H1 (cell line): Measurements from ENCODE around the gene PSMD6. TPM values are rescaled to one million over a fixed set of nuclear protein-coding genes. Genes with fewer than 3 reads are reported as not detected.

Source experiments
- CTCF ChIA-PET: fragments of 300-600 bp; sonication (Branson Sonifier 250); formaldehyde crosslinking; loops from one replicate; lab custom pipeline; 2021; ENCODE audit not compliant: partially characterized antibody; lab: Charles Lee
- POLR2A ChIA-PET: fragments of 300-600 bp; sonication (Branson Sonifier 250); formaldehyde crosslinking; loops from one replicate; lab custom pipeline; 2021; ENCODE audit warnings: inconsistent platforms; ENCODE audit not compliant: partially characterized antibody; lab: Charles Lee
- DNase-seq, 2 experiments: peaks; one replicate each; pipeline versions ENCODE4 v3.0.0 to v3.0.0-alpha.2; 2010 to 2022; ENCODE audit warnings: low spot score in 2 of 2, low read depth in 1 of 2, mixed read lengths in 1 of 2
- FAIRE-seq: peaks from 2 replicates; lab custom pipeline; 2011; peaks lifted over from hg19 to GRCh38; lab: Jason Lieb, UNC
- H2AFZ ChIP-seq: 2 replicates; pipeline ENCODE4 v1.8.1; 2012; ENCODE audit warnings: low read length, inconsistent platforms
- H2AK5ac ChIP-seq: 2 replicates; pipeline ENCODE4 v1.6.1; 2013; ENCODE audit warnings: low read depth, low read length
- H2BK120ac ChIP-seq: replicated peaks from 2 replicates; pipeline ENCODE3; 2013; ENCODE audit warnings: low read depth, low read length, inconsistent platforms
- H2BK12ac ChIP-seq: 2 replicates; pipeline ENCODE4 v1.6.1; 2013; ENCODE audit warnings: low read depth, low read length
- H2BK15ac ChIP-seq: 2 replicates; pipeline ENCODE4 v1.6.1; 2013; ENCODE audit warnings: low read length
- H2BK20ac ChIP-seq: 2 replicates; pipeline ENCODE4 v1.6.1; 2013; ENCODE audit warnings: low read length
- H2BK5ac ChIP-seq: 2 replicates; pipeline ENCODE4 v1.6.1; 2013; ENCODE audit warnings: low read depth, low read length
- H3K14ac ChIP-seq: 2 replicates; pipeline ENCODE4 v1.6.1; 2013; ENCODE audit warnings: inconsistent platforms; ENCODE audit not compliant: insufficient read length
- H3K18ac ChIP-seq: 2 replicates; pipeline ENCODE4 v1.6.1; 2013; ENCODE audit warnings: low read length; ENCODE audit errors: extremely low read depth
- H3K23ac ChIP-seq: 2 replicates; pipeline ENCODE4 v1.6.1; 2013; ENCODE audit warnings: inconsistent platforms; ENCODE audit not compliant: insufficient read length
- H3K23me2 ChIP-seq: 2 replicates; pipeline ENCODE4 v1.6.1; 2013; ENCODE audit warnings: low read depth, low read length
- H3K27ac ChIP-seq: 2 replicates; pipeline ENCODE4 v1.6.1; 2011; ENCODE audit warnings: low read depth, low read length, inconsistent platforms
- H3K27me3 ChIP-seq, 4 experiments: replicated peaks in 1 of 4; 1 replicate in 1 of 4; 2 replicates in 3 of 4; pipeline versions ENCODE4 v1.6.1 to v1.8.1; 2011 to 2013; ENCODE audit warnings: low read length in 3 of 4, mild to moderate bottlenecking in 3 of 4, inconsistent platforms in 2 of 4, mixed read lengths in 2 of 4, moderate library complexity in 1 of 4; ENCODE audit not compliant: control insufficient read depth in 3 of 4, insufficient read depth in 3 of 4; ENCODE audit errors: extremely low read depth in 1 of 4
- H3K36me3 ChIP-seq, 4 experiments: 2 replicates each; pipeline versions ENCODE4 v1.6.1 to v1.8.1; 2011 to 2013; ENCODE audit warnings: mild to moderate bottlenecking in 4 of 4, low read length in 3 of 4, moderate library complexity in 2 of 4, control low read depth in 1 of 4, inconsistent platforms in 1 of 4; ENCODE audit not compliant: insufficient read depth in 4 of 4, control insufficient read depth in 2 of 4
- H3K4ac ChIP-seq: replicated peaks from 2 replicates; pipeline ENCODE3; 2013; ENCODE audit warnings: low read length, low read depth, mixed read lengths, inconsistent platforms; ENCODE audit not compliant: insufficient read length
- H3K4me1 ChIP-seq, 4 experiments: replicated peaks in 1 of 4; 1 replicate in 1 of 4; 2 replicates in 3 of 4; pipeline versions ENCODE4 v1.6.1 to v1.8.1; 2011 to 2013; ENCODE audit warnings: low read length in 3 of 4, inconsistent platforms in 2 of 4, mixed read lengths in 1 of 4; ENCODE audit not compliant: insufficient read depth in 4 of 4, control insufficient read depth in 3 of 4
- H3K4me2 ChIP-seq, 2 experiments: 2 replicates each; pipeline versions ENCODE4 v1.6.1 to v1.8.1; 2011 to 2013; ENCODE audit warnings: low read depth in 2 of 2, low read length in 2 of 2, control low read depth in 1 of 2, inconsistent platforms in 1 of 2, mild to moderate bottlenecking in 1 of 2; ENCODE audit not compliant: insufficient read depth in 1 of 2
- H3K4me3 ChIP-seq, 4 experiments: fragments of 200-600, 300-600 bp in 1 of 4; sonication (generic), shearing (Covaris generic), sonication (Bioruptor Twin) in 1 of 4; 2 replicates each; pipeline versions ENCODE4 v1.5.1 to v1.8.1; 2011 to 2016; ENCODE audit warnings: low read length in 4 of 4, low read depth in 3 of 4, control low read depth in 2 of 4, inconsistent platforms in 2 of 4, mild to moderate bottlenecking in 2 of 4, mixed read lengths in 1 of 4, moderate library complexity in 1 of 4; ENCODE audit not compliant: insufficient read depth in 2 of 4; ENCODE audit errors: extremely low read depth in 1 of 4
- H3K56ac ChIP-seq: replicated peaks from 2 replicates; pipeline ENCODE3; 2013; ENCODE audit warnings: low read depth, mild to moderate bottlenecking, mixed read lengths, low read length, inconsistent platforms; ENCODE audit not compliant: insufficient read length
- H3K79me1 ChIP-seq: 2 replicates; pipeline ENCODE4 v1.6.1; 2013; ENCODE audit warnings: low read depth, low read length, control low read depth
- H3K79me2 ChIP-seq, 2 experiments: 2 replicates each; pipeline versions ENCODE4 v1.6.1 to v1.8.1; 2012 to 2013; ENCODE audit warnings: low read length in 2 of 2, mild to moderate bottlenecking in 2 of 2, inconsistent platforms in 1 of 2; ENCODE audit not compliant: insufficient read depth in 2 of 2, control insufficient read depth in 1 of 2
- H3K9ac ChIP-seq, 4 experiments: replicated peaks in 1 of 4; 1 replicate in 1 of 4; 2 replicates in 3 of 4; pipeline versions ENCODE4 v1.6.1 to v1.8.1; 2011 to 2013; ENCODE audit warnings: low read depth in 3 of 4, low read length in 3 of 4, control low read depth in 2 of 4, mild to moderate bottlenecking in 2 of 4, moderate library complexity in 2 of 4, inconsistent platforms in 1 of 4; ENCODE audit errors: extremely low read depth in 1 of 4
- H3K9me3 ChIP-seq, 2 experiments: 2 replicates each; pipeline versions ENCODE4 v1.6.1 to v1.8.1; 2012 to 2013; ENCODE audit warnings: mild to moderate bottlenecking in 2 of 2, moderate library complexity in 2 of 2, control low read depth in 1 of 2, inconsistent platforms in 1 of 2, low read depth in 1 of 2, low read length in 1 of 2, mixed read lengths in 1 of 2; ENCODE audit not compliant: insufficient read depth in 2 of 2
- H4K20me1 ChIP-seq, 2 experiments: replicated peaks in 1 of 2; 2 replicates each; pipeline versions ENCODE3 to v1.8.1; 2011 to 2013; ENCODE audit warnings: inconsistent platforms in 2 of 2, low read length in 2 of 2, mild to moderate bottlenecking in 1 of 2; ENCODE audit not compliant: insufficient read depth in 2 of 2, control insufficient read depth in 1 of 2
- H4K5ac ChIP-seq: 2 replicates; pipeline ENCODE4 v1.6.1; 2013; ENCODE audit warnings: low read length, low read depth, mixed read lengths, inconsistent platforms; ENCODE audit not compliant: insufficient read length
- H4K8ac ChIP-seq: 2 replicates; pipeline ENCODE4 v1.8.0; 2013; ENCODE audit warnings: mild to moderate bottlenecking, moderate library complexity, low read length, inconsistent platforms; ENCODE audit not compliant: insufficient read depth; ENCODE audit errors: extremely low read depth
- H4K91ac ChIP-seq: replicated peaks from 2 replicates; pipeline ENCODE3; 2013; ENCODE audit warnings: low read length, mixed read lengths, inconsistent platforms; ENCODE audit not compliant: insufficient read length
- ATF2 ChIP-seq: IDR thresholded peaks from 2 replicates; pipeline ENCODE4 v1.6.1; 2012; ENCODE audit warnings: low read length, inconsistent platforms
- EP300 ChIP-seq, 2 experiments: IDR thresholded peaks; 1 replicate in 1 of 2; 2 replicates in 1 of 2; pipeline ENCODE4 v1.6.1; 2011 to 2012; ENCODE audit warnings: low read depth in 2 of 2, low read length in 2 of 2, mild to moderate bottlenecking in 2 of 2, borderline replicate concordance in 1 of 2, inconsistent platforms in 1 of 2, moderate library complexity in 1 of 2
- KDM1A ChIP-seq: fragments of 200-600, 300-600 bp; sonication (generic); IDR thresholded peaks from 2 replicates; pipeline ENCODE4 v1.7.1; 2016; ENCODE audit warnings: mild to moderate bottlenecking, low read length, borderline replicate concordance
- KDM5A ChIP-seq: fragments of 200-600 bp; IDR thresholded peaks from 2 replicates; pipeline ENCODE4 v1.7.1; 2012; ENCODE audit warnings: mild to moderate bottlenecking, low read length, inconsistent platforms, mixed read lengths
- MAX ChIP-seq: IDR thresholded peaks from 2 replicates; pipeline ENCODE4 v1.6.1; 2012; ENCODE audit warnings: inconsistent platforms
- WGBS, 2 experiments: shearing (Covaris generic) in 1 of 2; methylation state at CpG; one replicate each; pipeline versions ENCODE4 v1.1.6 to v1.1.7; 2013 to 2015; ENCODE audit warnings: low lambda C conversion rate in 2 of 2, mixed read lengths in 2 of 2, inconsistent platforms in 1 of 2, low coverage in 1 of 2, missing lambda C conversion rate in 1 of 2; ENCODE audit not compliant: insufficient replicate concordance in 2 of 2, insufficient coverage in 1 of 2, insufficient read length in 1 of 2; ENCODE audit errors: extremely low coverage in 1 of 2, missing lambda C conversion rate in 1 of 2; 5-methylcytosine and 5-hydroxymethylcytosine counted together
- polyA plus RNA-seq, 7 experiments: library from polyadenylated mRNA; depleted of rRNA in 3 of 7; stranded (reverse) in 5 of 7; unstranded in 2 of 7; fragments of >200 nt in 5 of 7; fragments of 200-250 nt in 2 of 7; gene quantifications; 1 replicate in 5 of 7; 2 replicates in 1 of 7; 4 replicates in 1 of 7; pipeline versions ENCODE4 v1.2.1 to v1.2.3, GENCODE V29; 2011 to 2013; ENCODE audit warnings: missing spikeins in 2 of 7, mixed read lengths in 2 of 7
- total RNA-seq: library from RNA; stranded (reverse); fragmentation: NEBNext Ultra II Directional; extraction: Animal tissue kit (Norgen Biotek cat#: 25700); gene quantifications from 2 replicates; pipeline ENCODE4 v1.2.1, GENCODE V29; 2021

Gene PSMD6
- total and polyA plus RNA-seq, 2 of the 8 experiments (the other 6 are each of a cell fraction or from before 2014, with no cell fraction given) = 43.7 to 104 TPM

- no peak overlapping the region for H2AK5ac ChIP-seq
Measured at GRCh38 chr3:64058566-64058965, 35.3 kb upstream of the PSMD6 start.

More at GRCh38 chr3:64058566-64058965, 35.3 kb upstream of the PSMD6 start:
- WGBS, 2 experiments = 92% methylated on average over 4 of the region's 4 CpGs; no CpG with 5 or more reads in 1 of the 2 experiments
- Histone ChIP-seq H3K4me1 (peaks cover 0 to 10% (median 2%) of the 10 kb centered on the region in 4 experiments; a peak in 4 of 7 replicates), H3K4ac (no peak overlapping the region), H3K79me1 (no peaks in the 10 kb centered on the region), H3K9ac (no peak overlapping the region), H3K23me2 (no peaks in the 10 kb centered on the region; the same call in 1 of the 2 replicates), H2BK15ac (no peak overlapping the region), H2BK20ac (no peak overlapping the region), H3K18ac (no peak overlapping the region), H3K4me3 (no peak overlapping the region), H4K5ac (no peak overlapping the region), H4K20me1 (no peaks in the 10 kb centered on the region), H2BK12ac (no peak overlapping the region), H3K36me3 (no peaks in the 10 kb centered on the region), H4K91ac (no peak overlapping the region), H3K23ac (no peak overlapping the region), H2AFZ (no peak overlapping the region), H3K4me2 (no peak overlapping the region), H3K56ac (no peak overlapping the region), H3K9me3 (no peaks in the 10 kb centered on the region), H3K79me2 (no peaks in the 10 kb centered on the region), H3K27ac (no peak overlapping the region), H2BK5ac (no peak overlapping the region), H3K14ac (no peak overlapping the region), H3K27me3 (no peaks in the 10 kb centered on the region; a peak in 4 of 7 replicates), H2BK120ac (no peak overlapping the region), H4K8ac (no peak overlapping the region)
- ChIA-PET CTCF (interaction anchor here (1.2 kb wide), 1 partner anchor 12 kb away, joined by 3 read pairs; no protein-coding TSS in a partner anchor), POLR2A (interaction anchor here (1.2 kb wide), 1 partner anchor 24 kb away, joined by 3 read pairs; no protein-coding TSS in a partner anchor)
- no peak for FAIRE-seq
- no peak for TF ChIP-seq ATF2
- TF ChIP-seq EP300 (IDR thresholded peaks at IDR 0.05; ENCODE audit: borderline replicate concordance in 1 of 2, low read depth in 2 of 2, low read length in 2 of 2) = no peak
- no peak for TF ChIP-seq MAX
- no peak for TF ChIP-seq KDM1A
- TF ChIP-seq KDM5A = no peak
- DNase-seq = no peak
